ENCODE data around the gene SART3. TPM values are rescaled to one million over a fixed set of nuclear protein-coding genes. Genes with fewer than 3 reads are reported as not detected.
A peak's percentile ranks its signal among the peaks of the same experiment; 100 is the strongest.

SART3 gene
- total and polyA plus RNA-seq, 2 of the 4 experiments (the other 2 are of a cell fraction), result 22.6 to 37.8 TPM

DNA sequence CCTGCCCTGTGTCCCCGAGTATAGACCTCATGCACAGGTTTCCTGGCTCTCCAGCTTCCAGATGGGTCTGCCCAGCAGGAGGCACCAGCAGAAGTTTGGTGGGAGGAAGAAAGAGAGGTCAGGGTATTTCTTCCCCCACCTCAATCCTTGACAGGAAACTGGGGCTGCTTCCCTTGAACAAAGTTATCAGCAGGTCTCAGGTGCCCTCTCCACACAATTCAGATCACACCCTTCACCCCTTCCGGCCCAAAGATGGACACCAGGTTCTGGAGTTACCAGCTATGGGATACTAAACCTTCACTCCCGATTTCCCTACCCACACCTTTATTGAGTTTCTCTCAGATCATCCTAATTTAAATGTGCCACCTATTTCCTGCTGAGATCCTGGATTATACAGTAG is 1.2 kb downstream of the SART3 start:
- H2BK120ac ChIP-seq (ENCODE audit: low read depth, low read length), result no peak overlapping the region
- peaks cover 8% of the 10 kb centered on the region for H3K36me3 ChIP-seq (ENCODE audit: control insufficient read depth, insufficient read depth, low read length)
- peaks cover 38% of the 10 kb centered on the region for H4K20me1 ChIP-seq (ENCODE audit: insufficient read depth, low read length)
- H3K9ac ChIP-seq (ENCODE audit: low read depth, low read length), result peak overlapping the region; percentile 99; the same call in 1 of the 2 replicates
- no TSS peak for BruUV-seq (replicated peaks)
- H2AK5ac ChIP-seq (ENCODE audit: low read depth, low read length), result no peak overlapping the region
- no peak overlapping the region for H2BK15ac ChIP-seq (ENCODE audit: low read depth, low read length)
- H3K27ac ChIP-seq (ENCODE audit: insufficient read depth, low read length), result no peak overlapping the region
- no peak overlapping the region for H3K14ac ChIP-seq (replicated peaks; ENCODE audit: low read depth, low read length)
- no peaks in the 10 kb centered on the region for H3K4me1 ChIP-seq (ENCODE audit: control insufficient read depth, insufficient read depth, low read length)
- H3K4ac ChIP-seq (ENCODE audit: low read depth, low read length), result no peak overlapping the region
- no peak overlapping the region for H4K91ac ChIP-seq (ENCODE audit: insufficient read depth, low read depth, low read length)
- H3K23ac ChIP-seq (ENCODE audit: low read depth, low read length), result no peak overlapping the region
- H4K8ac ChIP-seq (ENCODE audit: low read depth in 2 of 2, low read length in 2 of 2), result no peak overlapping the region
- TF ChIP-seq, protein P1, sequence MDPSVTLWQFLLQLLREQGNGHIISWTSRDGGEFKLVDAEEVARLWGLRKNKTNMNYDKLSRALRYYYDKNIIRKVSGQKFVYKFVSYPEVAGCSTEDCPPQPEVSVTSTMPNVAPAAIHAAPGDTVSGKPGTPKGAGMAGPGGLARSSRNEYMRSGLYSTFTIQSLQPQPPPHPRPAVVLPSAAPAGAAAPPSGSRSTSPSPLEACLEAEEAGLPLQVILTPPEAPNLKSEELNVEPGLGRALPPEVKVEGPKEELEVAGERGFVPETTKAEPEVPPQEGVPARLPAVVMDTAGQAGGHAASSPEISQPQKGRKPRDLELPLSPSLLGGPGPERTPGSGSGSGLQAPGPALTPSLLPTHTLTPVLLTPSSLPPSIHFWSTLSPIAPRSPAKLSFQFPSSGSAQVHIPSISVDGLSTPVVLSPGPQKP (IDR thresholded peaks at IDR 0.05; ENCODE audit: borderline replicate concordance, low read depth, low read length), result no peak
- no peak for TF ChIP-seq MXI1 (IDR thresholded peaks at IDR 0.05; ENCODE audit: borderline replicate concordance, low read depth, low read length)
- no peak for TF ChIP-seq FOS (IDR thresholded peaks at IDR 0.05; ENCODE audit: low read depth, low read length)
- TF ChIP-seq MAZ (IDR thresholded peaks at IDR 0.05; ENCODE audit: borderline replicate concordance, low read depth, low read length), result no peak
- TF ChIP-seq CEBPB (IDR thresholded peaks at IDR 0.05; ENCODE audit: low read depth, low read length), result no peak
- TF ChIP-seq, protein P2, sequence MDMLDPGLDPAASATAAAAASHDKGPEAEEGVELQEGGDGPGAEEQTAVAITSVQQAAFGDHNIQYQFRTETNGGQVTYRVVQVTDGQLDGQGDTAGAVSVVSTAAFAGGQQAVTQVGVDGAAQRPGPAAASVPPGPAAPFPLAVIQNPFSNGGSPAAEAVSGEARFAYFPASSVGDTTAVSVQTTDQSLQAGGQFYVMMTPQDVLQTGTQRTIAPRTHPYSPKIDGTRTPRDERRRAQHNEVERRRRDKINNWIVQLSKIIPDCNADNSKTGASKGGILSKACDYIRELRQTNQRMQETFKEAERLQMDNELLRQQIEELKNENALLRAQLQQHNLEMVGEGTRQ (IDR thresholded peaks at IDR 0.05; ENCODE audit: low read depth, low read length), result no peak
- no peak for TF ChIP-seq SMC3 (IDR thresholded peaks at IDR 0.05; ENCODE audit: low read depth, low read length)
- no peak for TF ChIP-seq RCOR1 (IDR thresholded peaks at IDR 0.05; ENCODE audit: insufficient replicate concordance, low read length)
- no peak for TF ChIP-seq POLR2A (IDR thresholded peaks at IDR 0.05; ENCODE audit: low read depth, low read length)
- TF ChIP-seq, protein P3, sequence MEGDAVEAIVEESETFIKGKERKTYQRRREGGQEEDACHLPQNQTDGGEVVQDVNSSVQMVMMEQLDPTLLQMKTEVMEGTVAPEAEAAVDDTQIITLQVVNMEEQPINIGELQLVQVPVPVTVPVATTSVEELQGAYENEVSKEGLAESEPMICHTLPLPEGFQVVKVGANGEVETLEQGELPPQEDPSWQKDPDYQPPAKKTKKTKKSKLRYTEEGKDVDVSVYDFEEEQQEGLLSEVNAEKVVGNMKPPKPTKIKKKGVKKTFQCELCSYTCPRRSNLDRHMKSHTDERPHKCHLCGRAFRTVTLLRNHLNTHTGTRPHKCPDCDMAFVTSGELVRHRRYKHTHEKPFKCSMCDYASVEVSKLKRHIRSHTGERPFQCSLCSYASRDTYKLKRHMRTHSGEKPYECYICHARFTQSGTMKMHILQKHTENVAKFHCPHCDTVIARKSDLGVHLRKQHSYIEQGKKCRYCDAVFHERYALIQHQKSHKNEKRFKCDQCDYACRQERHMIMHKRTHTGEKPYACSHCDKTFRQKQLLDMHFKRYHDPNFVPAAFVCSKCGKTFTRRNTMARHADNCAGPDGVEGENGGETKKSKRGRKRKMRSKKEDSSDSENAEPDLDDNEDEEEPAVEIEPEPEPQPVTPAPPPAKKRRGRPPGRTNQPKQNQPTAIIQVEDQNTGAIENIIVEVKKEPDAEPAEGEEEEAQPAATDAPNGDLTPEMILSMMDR (conservative IDR thresholded peaks at IDR 0.05; ENCODE audit: low read depth, low read length), result no peak
- ChIA-PET POLR2A (ENCODE audit: unreplicated experiment) (no interaction called here), CTCF (no interaction called here)
- H3K9me3 ChIP-seq (ENCODE audit: control insufficient read depth, insufficient read depth, low read length), result no peaks in the 10 kb centered on the region
- no peak for ATAC-seq (ENCODE audit: low read depth)
- H3K79me1 ChIP-seq (ENCODE audit: low read depth in 1 of 2, low read length in 2 of 2), result peaks cover 15 to 66% of the 10 kb centered on the region in 2 experiments
- peak overlapping the region; percentile 92; the same call in 1 of the 2 replicates for H3K4me3 ChIP-seq (ENCODE audit: insufficient read depth, low read depth, low read length)
- no peaks in the 10 kb centered on the region for H3K27me3 ChIP-seq (ENCODE audit: control insufficient read depth, insufficient read depth, low read length)
- H4K5ac ChIP-seq (ENCODE audit: low read depth, low read length), result no peak overlapping the region
- no peak overlapping the region for H3K18ac ChIP-seq (ENCODE audit: low read depth, low read length)
- H3K4me2 ChIP-seq (ENCODE audit: low read depth, low read length), result peak overlapping the region; percentile 95
- no peak overlapping the region for H2BK5ac ChIP-seq (ENCODE audit: low read depth, low read length, poor library complexity, severe bottlenecking)
- no peak overlapping the region for H2AK9ac ChIP-seq (replicated peaks; ENCODE audit: low read depth, low read length, poor library complexity)
- in situ Hi-C loops (cut with MboI; ENCODE audit: low sequenced_read_pairs), result loop anchor here (5.0 to 10.0 kb wide), 2 partner anchors 395 to 533 kb away; partner anchors contain the start of gene ALKBH2
- intact Hi-C loops (cut with micrococcal nuclease), result no loop called here
- no peak overlapping the region for H2AFZ ChIP-seq (replicated peaks; ENCODE audit: low read length, poor library complexity)
- no peak overlapping the region for H3K56ac ChIP-seq (ENCODE audit: extremely low read depth, insufficient read depth, low read length)
- dilution Hi-C loops (cut with HindIII; ENCODE audit: low sequenced_read_pairs, unreplicated experiment), result no loop called here
- no peak for DNase-seq
- peaks cover 9% of the 10 kb centered on the region; the same call in 1 of the 2 replicates for H3K9me1 ChIP-seq (ENCODE audit: insufficient read depth, low read length)
- no CpG with 5 or more reads among the region's 3 CpGs for WGBS, 2 experiments (ENCODE audit: extremely low coverage in 2 of 2, insufficient read length in 1 of 2)
- no peak overlapping the region for H2BK20ac ChIP-seq (ENCODE audit: low read depth, low read length)

All from IMR-90 (cell line).